ENCODE measurements around the gene FDX2.

DNA sequence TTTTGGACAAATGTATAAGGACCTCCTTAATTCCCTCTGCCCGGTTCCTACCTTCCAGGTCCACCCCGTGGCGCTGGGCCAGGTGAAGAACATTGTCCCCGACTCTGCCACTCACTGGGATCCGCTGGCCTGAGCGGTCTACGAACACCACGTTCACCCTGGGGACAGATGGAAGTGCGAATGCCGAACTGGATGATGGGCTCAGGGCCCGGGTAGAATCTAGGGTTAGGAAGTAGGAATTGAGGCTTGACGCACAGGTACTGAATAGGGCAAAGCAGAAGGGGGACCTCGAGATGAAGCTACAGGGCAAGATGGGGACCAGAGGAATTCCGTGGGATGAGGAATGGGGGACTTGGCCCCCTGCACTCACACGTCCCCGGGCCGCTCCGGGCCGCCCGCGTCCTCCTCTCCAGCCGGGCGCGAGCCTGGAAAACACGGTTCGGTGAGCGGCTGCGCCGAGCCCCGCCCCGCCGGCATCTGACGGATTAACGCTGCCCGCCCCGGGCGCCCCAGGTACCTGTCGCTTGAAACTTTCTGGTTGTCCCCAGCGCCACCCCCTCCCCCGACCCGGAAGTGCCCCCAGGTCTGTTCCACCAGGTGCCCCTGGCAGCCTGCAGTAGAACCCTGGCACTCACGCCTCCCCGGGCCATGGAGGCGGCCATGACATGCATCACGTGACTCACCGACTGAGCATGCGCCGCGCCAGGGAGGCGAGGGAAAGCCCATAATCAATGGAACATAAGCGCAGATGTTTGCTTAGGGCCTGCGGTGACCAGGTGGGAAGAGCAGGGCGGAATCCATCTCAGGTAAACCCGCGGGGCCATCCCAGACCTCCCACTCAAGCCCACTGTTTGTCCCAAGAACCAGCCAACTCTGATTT is at the start of gene FDX2:
- TF ChIP-seq, protein P1, sequence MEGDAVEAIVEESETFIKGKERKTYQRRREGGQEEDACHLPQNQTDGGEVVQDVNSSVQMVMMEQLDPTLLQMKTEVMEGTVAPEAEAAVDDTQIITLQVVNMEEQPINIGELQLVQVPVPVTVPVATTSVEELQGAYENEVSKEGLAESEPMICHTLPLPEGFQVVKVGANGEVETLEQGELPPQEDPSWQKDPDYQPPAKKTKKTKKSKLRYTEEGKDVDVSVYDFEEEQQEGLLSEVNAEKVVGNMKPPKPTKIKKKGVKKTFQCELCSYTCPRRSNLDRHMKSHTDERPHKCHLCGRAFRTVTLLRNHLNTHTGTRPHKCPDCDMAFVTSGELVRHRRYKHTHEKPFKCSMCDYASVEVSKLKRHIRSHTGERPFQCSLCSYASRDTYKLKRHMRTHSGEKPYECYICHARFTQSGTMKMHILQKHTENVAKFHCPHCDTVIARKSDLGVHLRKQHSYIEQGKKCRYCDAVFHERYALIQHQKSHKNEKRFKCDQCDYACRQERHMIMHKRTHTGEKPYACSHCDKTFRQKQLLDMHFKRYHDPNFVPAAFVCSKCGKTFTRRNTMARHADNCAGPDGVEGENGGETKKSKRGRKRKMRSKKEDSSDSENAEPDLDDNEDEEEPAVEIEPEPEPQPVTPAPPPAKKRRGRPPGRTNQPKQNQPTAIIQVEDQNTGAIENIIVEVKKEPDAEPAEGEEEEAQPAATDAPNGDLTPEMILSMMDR (IDR thresholded peaks at IDR 0.05; ENCODE audit: poor library complexity) = no peak
- no peak for TF ChIP-seq EZH2phosphoT487 (IDR thresholded peaks at IDR 0.05; ENCODE audit: low read depth, severe bottlenecking, unreplicated experiment)
- TF ChIP-seq EZH2 (IDR thresholded peaks at IDR 0.05; ENCODE audit: borderline replicate concordance) = no peak
